Kidney epithelial cell (primary cell): ENCODE data around the gene VPS72. TPM values are rescaled to one million over a fixed set of nuclear protein-coding genes. Genes with fewer than 3 reads are reported as not detected.
A peak's percentile ranks its signal among the peaks of the same experiment; 100 is the strongest.

Experiments
- DNase-seq: peaks from one replicate; pipeline ENCODE4 v3.0.0-alpha.2; 2010; ENCODE audit warnings: low read depth
- H3K27me3 ChIP-seq: 2 replicates; pipeline ENCODE4 v1.6.0; 2011; ENCODE audit warnings: low read length; ENCODE audit not compliant: control insufficient read depth, insufficient read depth
- H3K36me3 ChIP-seq: 2 replicates; pipeline ENCODE4 v1.5.1; 2011; ENCODE audit warnings: low read length; ENCODE audit not compliant: control insufficient read depth, insufficient read depth
- H3K4me3 ChIP-seq: 2 replicates; pipeline ENCODE4 v1.5.1; 2011; ENCODE audit warnings: low read depth, mild to moderate bottlenecking, control low read depth, low read length
- CTCF ChIP-seq: IDR thresholded peaks from 2 replicates; pipeline ENCODE4 v1.5.1; 2011; ENCODE audit warnings: mild to moderate bottlenecking, moderate library complexity, low read length, control low read depth, inconsistent platforms; ENCODE audit not compliant: insufficient read depth, poor library complexity, severe bottlenecking
- total RNA-seq: library from RNA; depleted of rRNA; stranded (reverse); fragments of >200 nt; gene quantifications from 2 replicates; pipeline ENCODE4 v1.2.3, GENCODE V29; 2015

The VPS72 gene
- total RNA-seq, 1 donor from 2014 or later = 83.4 TPM

GRCh38 chr1:151145304-151146071 is 44.5 kb downstream of the VPS72 start:
- Histone ChIP-seq H3K27me3 (peaks cover 3% of the 10 kb centered on the region), H3K4me3 (peak overlapping the region; percentile 81), H3K36me3 (no peaks in the 10 kb centered on the region)
- DNase-seq = no peak
- TF ChIP-seq CTCF = no peak

GRCh38 chr1:151144474-151145303 is 45.3 kb downstream of the VPS72 start:
- TF ChIP-seq CTCF = no peak
- DNase-seq = no peak
- no peak overlapping the region for H3K4me3 ChIP-seq
- no peaks in the 10 kb centered on the region for H3K36me3 ChIP-seq
- H3K27me3 ChIP-seq = peaks cover 3% of the 10 kb centered on the region

GRCh38 chr1:151143986-151144385 is 46.0 kb downstream of the VPS72 start:
- Histone ChIP-seq H3K27me3 (peaks cover 3% of the 10 kb centered on the region), H3K4me3 (no peak overlapping the region), H3K36me3 (no peaks in the 10 kb centered on the region)
- no peak for TF ChIP-seq CTCF
- no peak for DNase-seq

- DNase-seq = no peak
Measured at GRCh38 chr1:151143057-151143435, 47.0 kb downstream of the VPS72 start.

GRCh38 chr1:151142411-151143056 is 47.5 kb downstream of the VPS72 start:
- Histone ChIP-seq H3K4me3 (no peak overlapping the region), H3K27me3 (peaks cover 3% of the 10 kb centered on the region), H3K36me3 (no peaks in the 10 kb centered on the region)
- no peak for TF ChIP-seq CTCF
- no peak for DNase-seq

More at GRCh38 chr1:151143057-151143435, 47.0 kb downstream of the VPS72 start:
- no peak overlapping the region for H3K4me3 ChIP-seq
- no peaks in the 10 kb centered on the region for H3K36me3 ChIP-seq
- no peak for TF ChIP-seq CTCF
- peaks cover 3% of the 10 kb centered on the region for H3K27me3 ChIP-seq
